HG03520 (cell line): ENCODE measurements around the gene LY9.
"Not testable (repeated sequence)": the region's sequence is repeated elsewhere in the genome, so short reads cannot be mapped to it uniquely, and the experiment has no call there.

ENCODE experiments used
- ATAC-seq: cut with Tn5 transposase; IDR thresholded peaks from one replicate; pipeline ENCODE4 v1.9.1; 2021; ENCODE audit warnings: mild to moderate bottlenecking, moderate library complexity; ENCODE audit not compliant: unreplicated experiment

The LY9 gene

DNA sequence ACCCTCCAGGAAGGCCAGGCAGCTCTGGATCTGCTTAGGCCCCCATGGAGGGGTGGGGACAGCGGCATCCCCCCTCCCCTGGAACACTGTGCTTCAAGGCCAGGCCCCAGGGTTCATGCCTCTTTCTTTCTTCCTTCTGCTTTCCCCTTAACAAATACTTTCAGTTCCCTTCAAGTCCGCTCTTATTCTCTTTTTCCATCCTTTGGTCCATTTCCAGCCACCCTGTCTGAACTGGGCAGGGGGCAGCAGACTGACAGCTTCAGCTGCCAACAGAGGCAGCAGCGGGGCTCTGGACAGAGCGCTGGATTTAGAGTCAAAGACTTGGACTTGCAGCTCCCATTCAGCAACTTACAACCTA is 67.8 kb downstream of the LY9 start:
- no peak for ATAC-seq

DNA sequence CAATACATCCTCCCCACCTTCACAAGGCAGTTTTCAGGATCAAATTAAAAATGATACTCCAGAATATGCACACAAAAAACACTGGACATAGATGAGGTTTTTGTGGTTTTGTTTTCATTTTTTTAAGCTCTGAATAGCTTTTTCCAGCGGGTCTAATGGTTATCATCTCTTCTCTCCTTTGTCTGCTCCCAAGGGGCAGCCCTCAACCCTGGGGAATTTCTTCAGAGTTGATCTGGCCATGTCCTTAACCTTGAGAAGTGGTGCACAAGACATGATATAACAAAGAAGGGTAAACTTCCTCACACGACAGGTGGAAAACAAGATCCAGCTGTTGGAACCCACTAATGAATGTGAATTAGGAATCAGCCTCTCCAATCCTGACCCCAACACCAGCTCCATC is 68.2 kb downstream of the LY9 start:
- no peak for ATAC-seq

DNA sequence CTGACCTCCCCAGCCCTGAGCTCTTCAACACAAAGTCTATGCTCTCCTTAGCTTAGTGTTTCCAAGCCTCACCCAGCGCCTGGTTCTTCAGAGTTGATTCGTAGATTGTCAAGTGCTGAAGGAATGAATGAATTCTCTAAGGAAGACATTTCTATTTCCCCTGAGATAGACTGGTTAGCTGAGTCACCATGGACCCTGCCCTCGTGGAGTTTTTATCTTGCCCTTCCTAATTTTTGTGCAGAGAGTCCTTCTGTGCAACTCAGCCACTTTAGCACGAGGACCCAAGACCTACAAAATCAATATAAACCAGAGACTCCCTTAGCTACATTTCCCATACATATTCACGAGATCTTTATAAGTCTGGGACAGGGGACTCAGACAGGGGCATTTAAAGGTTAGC is 69.4 kb downstream of the LY9 start:
- no peak for ATAC-seq

- no peak for ATAC-seq
Measured at GRCh38 chr1:160866001-160866694, 70.2 kb downstream of the LY9 start.

GRCh38 chr1:160866695-160867260 is 70.8 kb downstream of the LY9 start:
- no peak for ATAC-seq

GRCh38 chr1:160867651-160868050 is 71.7 kb downstream of the LY9 start:
- not testable (repeated sequence) for ATAC-seq

- ATAC-seq, result no peak
Measured at GRCh38 chr1:160868141-160868540, 72.2 kb downstream of the LY9 start.

DNA sequence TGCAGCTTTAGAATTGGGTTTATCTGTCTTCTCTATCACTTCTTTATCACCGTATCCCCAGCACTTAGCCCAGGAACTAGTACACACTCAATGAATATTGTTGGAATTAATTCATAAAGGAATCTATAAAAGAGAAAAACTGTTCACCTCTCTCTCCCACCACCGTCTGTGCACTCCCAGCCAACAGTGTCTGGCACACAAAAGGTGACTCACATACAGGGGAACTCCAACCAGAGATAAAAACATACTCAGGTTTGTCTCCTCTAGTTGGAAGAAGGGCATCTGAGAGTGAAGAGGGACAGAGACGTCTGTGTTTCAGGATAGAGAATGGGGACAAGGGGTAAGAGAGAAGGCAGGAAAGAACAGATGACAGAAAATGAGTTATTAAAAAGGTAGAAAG is 79.0 kb downstream of the LY9 start:
- no peak for ATAC-seq

GRCh38 chr1:160875591-160875990 is 79.6 kb downstream of the LY9 start:
- ATAC-seq, result not testable (repeated sequence)

GRCh38 chr1:160876311-160876710 is 80.3 kb downstream of the LY9 start:
- no peak for ATAC-seq

DNA sequence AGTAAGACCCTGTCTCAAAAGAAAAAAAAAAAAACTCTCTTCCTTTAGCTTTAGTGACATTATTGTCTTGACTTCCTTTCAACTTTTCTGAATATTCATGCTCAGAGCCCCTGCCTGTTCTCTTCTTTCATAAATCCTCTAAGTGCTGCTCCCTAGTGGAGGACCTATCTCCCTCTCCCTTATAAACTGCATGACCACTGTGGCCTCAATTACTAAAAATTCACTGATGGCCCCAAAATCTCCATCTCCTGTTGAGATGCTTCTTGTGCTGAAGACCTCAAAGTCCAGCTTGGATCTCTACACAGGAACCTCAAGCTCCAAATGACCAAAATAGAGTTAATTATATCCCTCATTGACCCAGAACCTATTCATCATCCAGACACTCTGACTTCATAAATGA is 81.2 kb downstream of the LY9 start:
- no peak for ATAC-seq
